Cardiac septum (tissue), 1 donor: Measurements from ENCODE around the gene SNX9. TPM values are rescaled to one million over a fixed set of nuclear protein-coding genes. Genes with fewer than 3 reads are reported as not detected.
"Not testable (repeated sequence)": the region's sequence is repeated elsewhere in the genome, so short reads cannot be mapped to it uniquely, and the experiment has no call there.

Experiments
- DNase-seq: peaks from one replicate; pipeline ENCODE4 v3.0.0-alpha.2; 2020; ENCODE audit warnings: low spot score
- intact Hi-C: fragments of 100-400 bp; cut with DNase I; formaldehyde crosslinking; loops from one replicate; pipeline ENCODE4 v1.14.0; 2022
- total RNA-seq: library from RNA; stranded (reverse); fragmentation: NEBNext Ultra II Directional; extraction: Animal tissue kit (Norgen Biotek cat#: 25700); gene quantifications from one replicate; pipeline ENCODE4 v1.2.1, GENCODE V29; 2021
- donor health status: DM: no; HTN: no; CAD: no.

The SNX9 gene
- total RNA-seq, 1 donor from 2014 or later: 34.2 TPM

GRCh38 chr6:157853018-157853805, 30.2 kb downstream of the SNX9 start:
- intact Hi-C loops: no loop called here
- DNase-seq: no peak

GRCh38 chr6:157853902-157854502, 31.0 kb downstream of the SNX9 start:
- intact Hi-C loops: no loop called here
- DNase-seq: no peak

- intact Hi-C loops: no loop called here
- DNase-seq: no peak
Measured at GRCh38 chr6:157855325-157855724, 32.3 kb downstream of the SNX9 start.

- intact Hi-C loops, DNase-seq: not testable (repeated sequence)
Measured at GRCh38 chr6:157855804-157856203, 32.8 kb downstream of the SNX9 start.

GRCh38 chr6:157858664-157859063, 35.6 kb downstream of the SNX9 start:
- intact Hi-C loops, DNase-seq: not testable (repeated sequence)

- intact Hi-C loops: no loop called here
- no peak for DNase-seq
Measured at GRCh38 chr6:157859775-157860504, 36.9 kb downstream of the SNX9 start.

GRCh38 chr6:157860505-157860991, 37.5 kb downstream of the SNX9 start:
- DNase-seq: no peak

GRCh38 chr6:157861184-157861583, 38.1 kb downstream of the SNX9 start:
- DNase-seq: no peak
- intact Hi-C loops: no loop called here

More at GRCh38 chr6:157860505-157860991, 37.5 kb downstream of the SNX9 start:
- intact Hi-C loops: no loop called here

- intact Hi-C loops: no loop called here
- no peak for DNase-seq
Measured at GRCh38 chr6:157861814-157862213, 38.8 kb downstream of the SNX9 start.

- intact Hi-C loops: no loop called here
- no peak for DNase-seq
Measured at GRCh38 chr6:157862706-157863105, 39.7 kb downstream of the SNX9 start.

GRCh38 chr6:157864185-157864761, 41.2 kb downstream of the SNX9 start:
- DNase-seq: no peak
- intact Hi-C loops: no loop called here

GRCh38 chr6:157865249-157865648, 42.2 kb downstream of the SNX9 start:
- intact Hi-C loops: loop anchor here (5.0 kb wide), 2 partner anchors 43 to 198 kb away; partner anchors contain the start of gene SNX9
- DNase-seq: no peak

- intact Hi-C loops: loop anchor here (5.0 kb wide), 2 partner anchors 45 to 200 kb away; partner anchors contain the start of gene SNX9
- no peak for DNase-seq
Measured at GRCh38 chr6:157867155-157867559, 44.1 kb downstream of the SNX9 start.

- no peak for DNase-seq
- intact Hi-C loops: loop anchor here (5.0 kb wide), 2 partner anchors 46 to 201 kb away; partner anchors contain the start of gene SNX9
Measured at GRCh38 chr6:157867981-157868380, 44.9 kb downstream of the SNX9 start.

- DNase-seq: no peak
Measured at GRCh38 chr6:157868835-157869234, 45.8 kb downstream of the SNX9 start.

GRCh38 chr6:157869673-157870302, 46.7 kb downstream of the SNX9 start:
- intact Hi-C loops: loop anchor here (5.0 kb wide), 3 partner anchors 47 to 202 kb away; partner anchors contain the start of gene SNX9
- DNase-seq: no peak

More at GRCh38 chr6:157868835-157869234, 45.8 kb downstream of the SNX9 start:
- intact Hi-C loops: loop anchor here (5.0 kb wide), 2 partner anchors 47 to 202 kb away; partner anchors contain the start of gene SNX9

GRCh38 chr6:157873735-157874344, 50.8 kb downstream of the SNX9 start:
- no peak for DNase-seq
- intact Hi-C loops: loop anchor here (5.0 kb wide), 1 partner anchor 117 kb away; no protein-coding TSS in a partner anchor

- DNase-seq: no peak
- intact Hi-C loops: no loop called here
Measured at GRCh38 chr6:157877149-157877548, 54.1 kb downstream of the SNX9 start.
